Uterus (tissue), 4 donors: ENCODE results near the gene SESN2. TPM values are rescaled to one million over a fixed set of nuclear protein-coding genes. Genes with fewer than 3 reads are reported as not detected.

Experiments used
- DNase-seq, 2 donors: peaks; one replicate each; pipeline ENCODE4 v3.0.0-alpha.2; 2019 to 2020
- H3K27ac ChIP-seq, 2 donors: fragments of 200-600 bp; sonication (generic); 1 replicate in 1 of 2; 2 replicates in 1 of 2; pipeline ENCODE4 v1.5.1; 2016 to 2018
- H3K27me3 ChIP-seq, 2 donors: fragments of 200-600 bp; sonication (generic); one replicate each; pipeline ENCODE4 v1.5.1; 2018 to 2019; ENCODE audit warnings: control low read depth in 1 of 2
- H3K36me3 ChIP-seq, 2 donors: fragments of 200-600 bp; sonication (generic); one replicate each; pipeline ENCODE4 v1.5.1; 2019; ENCODE audit warnings: control low read depth in 1 of 2
- H3K4me1 ChIP-seq, 2 donors: fragments of 200-600 bp; sonication (generic); one replicate each; pipeline ENCODE4 v1.5.1; 2018 to 2019; ENCODE audit warnings: control low read depth in 1 of 2
- H3K4me3 ChIP-seq, 2 donors: fragments of 200-600 bp; sonication (generic); 1 replicate in 1 of 2; 2 replicates in 1 of 2; pipeline ENCODE4 v1.5.1; 2018 to 2019; ENCODE audit warnings: mild to moderate bottlenecking in 1 of 2
- H3K9me3 ChIP-seq, 2 donors: fragments of 200-600 bp; sonication (generic); one replicate each; pipeline ENCODE4 v1.5.1; 2019; ENCODE audit warnings: control low read depth in 1 of 2
- POLR2A ChIP-seq, 2 donors: fragments of 450-650 bp; IDR thresholded peaks; one replicate each; pipeline ENCODE4 v1.6.1; 2016; ENCODE audit warnings: antibody characterized with exemption in 2 of 2, mild to moderate bottlenecking in 1 of 2, moderate library complexity in 1 of 2
- intact Hi-C: fragments of 100-400 bp; cut with DNase I; formaldehyde crosslinking; loops from one replicate; pipeline ENCODE4 v1.15.1; 2023; ENCODE audit warnings: low total_unique reads
- total RNA-seq, 4 donors: library from RNA; depleted of rRNA in 3 of 4; stranded (reverse); fragments of >200 nt in 3 of 4; gene quantifications; one replicate each; pipeline versions ENCODE4 v1.1.0 to v1.2.4, GENCODE V29; 2014 to 2023
- TF ChIP-seq, protein P1 (sequence below), 4 experiments: fragments of 200-600 bp in 2 of 4; fragments of 450-650 bp in 2 of 4; sonication (generic) in 2 of 4; IDR thresholded peaks; one replicate each; pipeline ENCODE4 v1.5.1; 2016 to 2019; ENCODE audit warnings: antibody characterized with exemption in 4 of 4, mild to moderate bottlenecking in 2 of 4, moderate library complexity in 1 of 4
- donor health status: DM: yes; HTN: yes; CAD: no.

SESN2 gene
- total RNA-seq, 4 donors from 2014 or later = 4.9 to 15.9 (median 7.9) TPM

GRCh38 chr1:28267633-28268032 lies 8.3 kb downstream of the SESN2 start:
- no peaks in the 10 kb centered on the region for H3K27me3 ChIP-seq
- H3K9me3 ChIP-seq = no peaks in the 10 kb centered on the region
- H3K4me3 ChIP-seq = no peak overlapping the region
- H3K4me1 ChIP-seq = no peaks in the 10 kb centered on the region
- TF ChIP-seq, protein P1, sequence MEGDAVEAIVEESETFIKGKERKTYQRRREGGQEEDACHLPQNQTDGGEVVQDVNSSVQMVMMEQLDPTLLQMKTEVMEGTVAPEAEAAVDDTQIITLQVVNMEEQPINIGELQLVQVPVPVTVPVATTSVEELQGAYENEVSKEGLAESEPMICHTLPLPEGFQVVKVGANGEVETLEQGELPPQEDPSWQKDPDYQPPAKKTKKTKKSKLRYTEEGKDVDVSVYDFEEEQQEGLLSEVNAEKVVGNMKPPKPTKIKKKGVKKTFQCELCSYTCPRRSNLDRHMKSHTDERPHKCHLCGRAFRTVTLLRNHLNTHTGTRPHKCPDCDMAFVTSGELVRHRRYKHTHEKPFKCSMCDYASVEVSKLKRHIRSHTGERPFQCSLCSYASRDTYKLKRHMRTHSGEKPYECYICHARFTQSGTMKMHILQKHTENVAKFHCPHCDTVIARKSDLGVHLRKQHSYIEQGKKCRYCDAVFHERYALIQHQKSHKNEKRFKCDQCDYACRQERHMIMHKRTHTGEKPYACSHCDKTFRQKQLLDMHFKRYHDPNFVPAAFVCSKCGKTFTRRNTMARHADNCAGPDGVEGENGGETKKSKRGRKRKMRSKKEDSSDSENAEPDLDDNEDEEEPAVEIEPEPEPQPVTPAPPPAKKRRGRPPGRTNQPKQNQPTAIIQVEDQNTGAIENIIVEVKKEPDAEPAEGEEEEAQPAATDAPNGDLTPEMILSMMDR (IDR thresholded peaks at IDR 0.05) = no peak
- TF ChIP-seq POLR2A (IDR thresholded peaks at IDR 0.05) = no peak
- no peak for DNase-seq
- no peak overlapping the region for H3K27ac ChIP-seq
- intact Hi-C loops = no loop called here
- no peaks in the 10 kb centered on the region for H3K36me3 ChIP-seq

- Histone ChIP-seq H3K27ac (no peak overlapping the region), H3K4me3 (no peak overlapping the region), H3K36me3 (no peaks in the 10 kb centered on the region), H3K27me3 (no peaks in the 10 kb centered on the region), H3K4me1 (no peaks in the 10 kb centered on the region), H3K9me3 (no peaks in the 10 kb centered on the region)
- no peak for DNase-seq
- intact Hi-C loops = no loop called here
- TF ChIP-seq, protein P1 (IDR thresholded peaks at IDR 0.05) = no peak
- no peak for TF ChIP-seq POLR2A (IDR thresholded peaks at IDR 0.05)
Observed at GRCh38 chr1:28269529-28269928, 10.2 kb downstream of the SESN2 start.

DNA sequence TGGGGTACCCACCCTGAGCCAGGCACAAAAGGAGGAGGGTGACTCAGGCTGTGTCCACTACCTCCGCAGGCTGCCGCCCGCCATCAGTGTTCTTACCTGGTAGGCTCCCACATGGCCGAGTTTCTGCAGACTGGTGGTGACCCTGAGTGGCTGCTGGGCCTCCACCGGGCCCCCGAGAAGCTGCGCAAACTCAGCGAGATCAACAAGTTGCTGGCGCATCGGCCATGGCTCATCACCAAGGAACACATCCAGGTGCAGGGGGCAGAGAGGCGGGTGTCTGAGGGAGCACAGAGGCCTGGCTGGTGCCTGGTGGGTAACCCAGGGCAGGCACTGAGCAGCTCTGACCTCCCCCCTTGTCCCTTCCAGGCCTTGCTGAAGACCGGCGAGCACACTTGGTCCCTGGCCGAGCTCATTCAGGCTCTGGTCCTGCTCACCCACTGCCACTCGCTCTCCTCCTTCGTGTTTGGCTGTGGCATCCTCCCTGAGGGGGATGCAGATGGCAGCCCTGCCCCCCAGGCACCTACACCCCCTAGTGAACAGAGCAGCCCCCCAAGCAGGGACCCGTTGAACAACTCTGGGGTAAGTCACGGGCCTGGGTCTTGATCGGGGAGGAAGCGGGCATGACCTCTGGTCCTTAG lies 13.0 kb downstream of the SESN2 start:
- no peaks in the 10 kb centered on the region for H3K9me3 ChIP-seq
- no peaks in the 10 kb centered on the region for H3K4me1 ChIP-seq
- intact Hi-C loops = no loop called here
- no peak for DNase-seq
- TF ChIP-seq, protein P1 (IDR thresholded peaks at IDR 0.05) = no peak
- TF ChIP-seq POLR2A (IDR thresholded peaks at IDR 0.05) = no peak
- no peak overlapping the region for H3K4me3 ChIP-seq
- no peaks in the 10 kb centered on the region for H3K36me3 ChIP-seq
- H3K27ac ChIP-seq = no peak overlapping the region
- no peaks in the 10 kb centered on the region for H3K27me3 ChIP-seq

DNA sequence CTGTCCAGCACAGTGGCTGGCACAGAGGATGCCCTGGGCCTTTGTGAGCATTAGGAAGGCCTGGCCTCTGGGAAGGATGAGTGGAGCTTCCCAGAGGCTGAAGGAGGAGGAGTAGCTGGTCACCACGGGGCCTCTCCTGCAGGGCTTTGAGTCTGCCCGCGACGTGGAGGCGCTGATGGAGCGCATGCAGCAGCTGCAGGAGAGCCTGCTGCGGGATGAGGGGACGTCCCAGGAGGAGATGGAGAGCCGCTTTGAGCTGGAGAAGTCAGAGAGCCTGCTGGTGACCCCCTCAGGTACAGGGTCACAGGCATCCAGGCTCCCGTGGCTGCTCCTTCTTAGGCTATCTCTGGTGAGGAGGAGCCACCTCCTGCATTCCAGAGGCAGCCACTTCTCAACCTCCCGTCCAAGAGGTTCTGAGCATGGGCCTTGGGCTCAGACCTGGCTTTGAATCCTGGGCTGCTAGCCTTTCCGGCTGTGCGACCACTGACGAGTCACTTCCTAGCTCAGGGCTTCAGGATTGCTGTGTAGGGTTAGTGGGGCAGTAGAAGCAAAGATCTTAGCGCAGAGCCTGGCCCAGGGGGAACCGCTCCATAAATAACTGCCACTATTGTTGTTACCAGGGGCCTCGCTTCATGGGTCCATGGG lies 14.0 kb downstream of the SESN2 start:
- no peak for TF ChIP-seq POLR2A (IDR thresholded peaks at IDR 0.05)
- TF ChIP-seq, protein P1 (IDR thresholded peaks at IDR 0.05) = no peak
- Histone ChIP-seq H3K36me3 (no peaks in the 10 kb centered on the region), H3K4me1 (no peaks in the 10 kb centered on the region), H3K27ac (no peak overlapping the region), H3K27me3 (no peaks in the 10 kb centered on the region), H3K4me3 (no peak overlapping the region), H3K9me3 (no peaks in the 10 kb centered on the region)
- intact Hi-C loops = no loop called here
- no peak for DNase-seq

DNA sequence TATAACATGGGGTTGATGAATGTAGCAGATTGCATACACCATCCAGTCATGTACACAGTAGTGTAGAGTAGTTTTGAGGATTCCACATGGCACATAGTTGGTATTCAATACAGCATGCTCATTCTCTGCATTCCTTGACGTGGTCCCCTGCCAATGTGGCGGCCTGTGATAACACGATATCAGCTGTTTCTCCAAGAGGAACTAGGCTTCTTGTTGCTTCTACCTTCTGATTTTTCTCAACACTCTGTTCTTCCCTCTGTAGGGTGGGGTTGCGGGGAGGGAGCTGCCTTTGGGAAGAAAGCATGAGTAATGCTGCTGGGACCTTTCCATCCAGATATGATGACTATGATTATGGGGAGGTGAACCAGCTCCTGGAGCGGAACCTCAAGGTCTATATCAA lies 19.4 kb downstream of the SESN2 start:
- H3K27ac ChIP-seq = no peak overlapping the region
- TF ChIP-seq POLR2A (IDR thresholded peaks at IDR 0.05) = no peak
- TF ChIP-seq, protein P1 (IDR thresholded peaks at IDR 0.05) = no peak
- H3K36me3 ChIP-seq = no peaks in the 10 kb centered on the region
- H3K4me3 ChIP-seq = no peak overlapping the region
- intact Hi-C loops = no loop called here
- H3K4me1 ChIP-seq = no peaks in the 10 kb centered on the region
- H3K9me3 ChIP-seq = no peaks in the 10 kb centered on the region
- DNase-seq = no peak
- no peaks in the 10 kb centered on the region for H3K27me3 ChIP-seq
